NCI-H2227 treated with DMSO at 0.1 percent for 48 hours (cell line): ENCODE data around the gene NCKAP5.

Experiments
- DNase-seq: peaks from one replicate; lab custom pipeline; 2025; lab: John Stamatoyannopoulos, UW

Gene NCKAP5

DNA sequence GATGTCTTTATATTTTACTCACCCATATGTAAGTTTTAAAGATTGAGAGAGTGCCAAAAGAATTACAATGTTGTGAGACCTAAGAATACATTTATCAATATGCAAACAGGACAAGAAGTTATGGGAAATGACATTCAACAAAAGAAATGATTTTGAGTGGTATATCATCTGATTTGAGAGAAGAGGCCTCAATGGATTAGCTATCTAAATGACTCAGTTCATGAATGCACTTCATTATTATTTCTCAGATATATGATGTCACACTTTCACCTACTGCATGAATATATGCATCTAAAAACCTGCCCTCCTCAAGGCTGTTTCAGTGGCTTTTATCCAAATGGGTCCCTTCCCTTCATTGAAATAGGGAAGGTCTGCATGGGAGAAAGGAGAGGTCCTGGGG lies 769.9 kb downstream of the NCKAP5 start:
- DNase-seq = no peak

DNA sequence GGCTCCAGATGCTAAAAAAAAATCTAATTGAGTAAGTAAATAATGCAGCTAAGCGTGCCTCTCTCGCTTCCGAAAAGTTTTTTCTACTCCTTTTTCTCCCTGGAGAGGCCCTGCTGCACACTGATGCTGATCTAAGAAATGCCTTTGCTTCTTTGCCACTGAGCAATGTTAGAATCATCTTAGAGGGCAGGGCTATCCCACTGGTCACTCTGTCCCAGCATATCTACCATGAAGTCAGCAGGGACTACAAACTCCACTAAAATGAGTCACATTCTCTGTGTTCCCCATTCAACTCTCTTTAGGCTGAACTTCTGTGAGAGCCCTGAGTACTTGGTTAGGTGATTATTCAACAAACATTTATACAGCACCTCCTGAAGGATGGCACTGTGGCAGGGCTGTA lies 770.7 kb downstream of the NCKAP5 start:
- DNase-seq = no peak

DNA sequence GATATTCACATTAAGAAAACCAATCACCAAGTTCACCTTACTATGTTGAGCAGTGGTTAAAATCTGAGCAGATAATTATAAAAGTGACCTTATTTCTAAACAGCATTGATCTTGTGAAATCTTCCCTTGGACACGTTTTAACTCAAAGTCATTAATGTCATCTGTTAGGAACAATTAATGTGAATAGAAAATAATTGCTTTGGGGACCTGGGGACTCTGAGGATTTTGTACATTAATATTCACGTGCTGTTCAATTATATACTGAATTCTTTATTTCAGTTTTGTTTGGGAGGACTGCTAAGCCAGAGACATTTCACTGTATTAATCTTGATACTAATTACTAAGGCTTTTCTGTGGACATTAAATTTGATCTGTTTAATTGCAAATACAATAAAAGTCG lies 771.2 kb downstream of the NCKAP5 start:
- DNase-seq = no peak

DNA sequence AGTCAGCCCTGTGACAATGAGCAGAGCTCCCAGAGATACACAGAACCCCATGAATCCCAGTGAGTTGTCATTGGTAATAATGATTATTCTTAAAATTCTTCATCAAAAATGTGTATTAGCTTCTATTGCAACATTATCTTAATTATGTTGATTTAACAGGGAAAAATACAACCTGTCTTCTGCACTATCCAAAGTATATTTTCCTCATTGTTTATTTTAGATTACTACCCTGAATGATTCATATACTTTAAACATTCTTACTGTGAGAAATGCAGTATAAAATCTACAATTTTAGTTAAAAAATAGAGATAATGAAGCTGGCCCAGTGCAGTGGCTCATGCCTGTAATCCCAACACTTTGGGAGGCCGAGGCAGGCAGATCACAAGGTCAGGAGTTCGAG lies 773.0 kb downstream of the NCKAP5 start:
- no peak for DNase-seq

DNA sequence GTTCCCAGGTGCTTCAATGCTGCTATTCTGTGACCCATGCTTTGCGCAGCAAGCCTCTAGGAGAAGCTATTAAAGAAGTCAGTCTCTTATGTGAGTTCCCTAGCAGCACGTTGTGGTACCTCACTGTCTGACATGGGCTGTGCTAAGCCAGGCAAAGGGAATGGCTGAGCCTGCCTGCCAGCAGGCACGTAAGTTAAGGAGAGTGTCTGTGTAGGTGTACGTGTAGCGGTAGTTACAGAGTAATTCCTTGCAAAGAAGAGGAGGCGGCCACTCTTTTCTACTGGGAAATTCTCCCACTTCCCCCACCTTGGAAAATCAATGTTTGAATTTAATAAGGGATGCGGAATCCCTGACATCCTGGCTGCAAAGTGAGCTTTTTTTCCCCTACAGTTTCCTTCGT lies 774.7 kb downstream of the NCKAP5 start:
- peak; percentile 57 for DNase-seq

DNA sequence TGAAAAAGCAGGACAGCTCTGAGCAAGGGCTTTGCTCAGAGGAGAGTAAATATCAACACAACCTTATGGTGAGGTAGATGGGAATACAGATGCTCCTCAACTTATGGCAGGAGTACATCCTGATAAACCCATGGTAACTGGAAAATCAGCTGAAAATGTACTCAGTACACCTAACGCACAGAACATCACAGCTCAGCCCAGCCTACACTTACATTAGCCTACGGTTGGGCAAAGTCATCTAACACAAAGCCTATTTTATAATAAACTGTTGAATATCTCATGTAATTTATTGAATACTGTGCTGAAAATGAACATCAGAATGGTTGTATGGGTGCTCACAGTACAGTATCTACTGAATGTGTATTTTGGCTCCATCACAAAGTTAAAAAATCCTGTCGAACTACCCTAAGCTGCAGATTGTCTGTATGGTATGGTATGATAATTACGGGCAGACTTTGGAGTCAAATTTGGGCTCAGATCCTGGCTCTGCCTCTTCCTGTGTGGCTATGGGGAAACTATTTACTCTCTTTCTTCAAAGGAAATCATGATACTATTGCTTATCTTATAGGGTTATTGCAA lies 778.0 kb downstream of the NCKAP5 start:
- DNase-seq = peak; percentile 6

DNA sequence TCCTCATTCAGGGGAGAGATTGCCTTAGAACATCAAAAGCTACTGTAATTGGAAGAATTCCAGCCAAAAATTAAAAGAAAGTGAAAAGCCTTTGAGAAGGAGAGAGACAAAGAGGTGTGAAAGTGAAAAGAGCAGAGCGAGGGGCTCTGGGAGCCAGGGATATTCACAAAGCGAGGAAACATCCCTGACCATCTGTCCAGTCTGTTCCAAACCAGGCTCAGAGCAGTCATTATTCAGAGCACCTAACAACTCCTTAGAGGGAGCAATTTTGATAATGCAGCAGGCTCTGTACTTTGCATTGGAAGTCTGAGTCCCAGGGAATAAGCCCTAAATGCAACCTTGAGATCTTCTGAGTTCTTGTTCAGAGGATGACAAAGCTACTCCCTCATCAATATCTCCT lies 779.2 kb downstream of the NCKAP5 start:
- no peak for DNase-seq

DNA sequence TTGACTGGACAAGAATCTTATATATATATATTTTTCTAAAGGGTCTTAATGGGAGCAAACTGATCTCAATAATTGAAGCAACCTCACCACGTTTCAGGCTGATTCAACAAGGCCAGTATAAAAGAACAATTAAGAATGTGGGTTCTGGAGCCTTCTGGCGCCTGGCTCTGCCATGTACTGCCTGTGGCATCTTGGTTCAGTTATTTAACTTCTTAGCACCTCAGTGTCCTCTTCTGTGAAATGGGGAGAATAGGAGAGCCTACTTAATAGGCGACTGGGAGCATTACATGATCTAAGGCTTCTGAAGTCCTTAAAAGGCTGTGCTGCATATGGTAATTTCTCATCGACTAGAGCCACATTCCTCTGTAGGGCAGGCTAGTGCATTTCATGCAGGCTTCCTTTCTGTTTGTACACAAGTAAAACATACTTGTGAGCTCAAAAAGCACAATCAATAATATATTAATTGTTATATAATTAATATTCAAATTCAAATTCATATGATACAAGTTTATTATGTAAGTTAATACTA lies 779.9 kb downstream of the NCKAP5 start:
- DNase-seq = no peak

DNA sequence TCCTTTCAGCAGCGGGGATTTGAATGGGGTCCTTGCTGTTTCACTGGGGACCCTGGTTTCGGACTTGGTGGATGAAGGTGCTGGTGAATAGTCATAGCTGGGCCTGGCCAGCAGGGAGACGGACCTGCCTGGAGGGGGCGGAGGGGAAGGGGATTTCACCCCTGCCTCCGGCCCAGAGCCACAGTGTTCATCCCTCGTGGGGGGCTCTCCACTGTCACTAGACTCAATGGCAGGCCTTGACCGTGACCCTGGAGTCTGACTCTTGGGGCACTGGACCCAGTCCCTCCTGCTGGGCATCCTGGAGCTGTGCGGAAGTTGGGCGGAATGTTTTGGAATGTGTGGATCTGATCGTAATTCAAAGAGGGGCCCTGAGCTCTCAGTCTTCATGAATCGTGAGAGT lies 784.4 kb downstream of the NCKAP5 start:
- no peak for DNase-seq

DNA sequence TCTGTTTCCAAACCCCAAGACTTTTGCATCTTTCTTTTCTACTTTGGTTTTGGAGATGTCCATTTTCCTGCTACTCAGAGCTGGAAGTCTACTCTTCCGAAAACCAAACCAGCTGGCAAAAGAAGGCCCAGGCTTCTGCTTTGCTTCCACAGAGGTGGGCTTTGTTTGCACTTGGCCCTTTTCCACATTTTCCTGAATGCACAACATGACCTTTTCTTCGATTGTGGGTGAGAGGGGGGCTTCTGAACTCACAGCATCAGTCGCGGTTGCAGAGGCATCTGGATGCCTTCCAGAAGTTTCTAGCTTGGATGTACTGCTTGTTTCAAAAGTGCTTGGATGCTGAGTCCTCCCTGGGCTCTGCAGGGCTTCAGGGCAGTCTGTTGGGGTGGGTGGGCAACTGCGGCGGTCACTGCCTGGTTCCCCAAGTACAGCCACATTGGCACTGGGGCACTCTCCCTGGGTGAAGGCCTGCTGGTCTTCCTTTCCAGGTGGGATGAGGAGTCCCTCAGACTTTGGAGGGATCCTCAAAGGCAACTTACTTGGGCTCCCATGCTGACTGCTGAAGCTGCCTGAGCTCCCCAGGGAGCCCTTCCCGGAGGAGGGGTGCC lies 786.0 kb downstream of the NCKAP5 start:
- DNase-seq = no peak

DNA sequence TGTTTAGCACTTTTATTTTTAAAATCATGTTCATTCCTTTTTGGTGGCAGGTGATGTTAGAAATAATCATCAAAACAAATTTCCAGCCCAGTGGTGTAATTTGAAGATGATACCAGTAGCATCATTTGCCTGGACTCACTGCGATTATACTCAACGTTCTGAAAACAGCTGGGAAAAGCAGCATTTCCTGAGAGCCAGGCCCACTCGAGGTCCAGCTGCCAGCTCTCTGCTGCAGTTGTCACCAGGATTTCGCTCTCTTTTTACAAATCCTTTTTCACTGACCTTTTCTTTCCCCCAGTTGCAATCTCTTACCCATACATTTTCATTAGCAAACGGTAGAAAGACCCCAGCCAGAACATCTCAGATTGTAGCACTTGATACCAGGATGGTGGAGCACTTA lies 787.6 kb downstream of the NCKAP5 start:
- peak; percentile 43 for DNase-seq

DNA sequence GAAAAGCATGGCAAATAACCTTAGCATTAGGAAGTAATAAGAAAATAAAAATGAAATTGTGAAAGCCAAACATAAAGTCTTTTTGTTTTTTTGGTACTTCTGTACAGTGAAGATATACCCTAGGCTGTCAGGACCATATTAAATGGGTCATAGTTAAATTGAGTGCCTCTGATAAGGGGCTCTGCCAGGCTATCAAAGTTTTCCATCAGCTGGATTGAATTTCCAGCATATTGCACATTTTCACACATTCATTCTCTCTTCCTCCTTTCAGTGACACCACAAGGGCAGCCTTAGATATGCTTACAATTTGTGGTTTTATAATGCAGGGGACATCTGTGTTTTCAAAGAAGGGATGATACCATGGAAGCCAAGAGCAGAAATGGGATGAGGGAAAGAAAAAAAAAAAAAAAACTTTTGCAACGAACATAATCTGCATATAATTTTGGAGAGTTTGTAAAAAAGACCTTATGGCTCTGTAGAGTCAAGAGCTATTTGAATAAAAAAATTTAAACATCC lies 789.0 kb downstream of the NCKAP5 start:
- no peak for DNase-seq

DNA sequence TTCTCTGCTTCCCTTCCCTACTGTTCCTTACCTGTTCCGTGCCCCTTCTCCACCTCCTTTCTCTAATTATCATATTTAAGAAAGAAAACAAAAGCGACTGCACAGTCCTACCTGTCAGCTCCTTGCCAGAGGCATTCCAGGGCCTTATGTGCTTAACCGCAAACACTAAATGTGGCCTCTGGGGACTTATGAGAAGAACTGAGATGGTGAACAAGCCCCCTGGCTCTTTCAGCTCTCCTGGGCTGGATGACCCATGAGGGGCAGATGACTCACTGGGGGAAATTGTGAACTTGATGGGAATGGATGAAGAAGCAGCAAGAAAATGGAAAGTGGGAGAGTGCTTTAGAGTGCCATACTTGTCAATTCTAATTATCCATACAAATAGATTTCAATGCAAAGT lies 792.0 kb downstream of the NCKAP5 start:
- DNase-seq = no peak

DNA sequence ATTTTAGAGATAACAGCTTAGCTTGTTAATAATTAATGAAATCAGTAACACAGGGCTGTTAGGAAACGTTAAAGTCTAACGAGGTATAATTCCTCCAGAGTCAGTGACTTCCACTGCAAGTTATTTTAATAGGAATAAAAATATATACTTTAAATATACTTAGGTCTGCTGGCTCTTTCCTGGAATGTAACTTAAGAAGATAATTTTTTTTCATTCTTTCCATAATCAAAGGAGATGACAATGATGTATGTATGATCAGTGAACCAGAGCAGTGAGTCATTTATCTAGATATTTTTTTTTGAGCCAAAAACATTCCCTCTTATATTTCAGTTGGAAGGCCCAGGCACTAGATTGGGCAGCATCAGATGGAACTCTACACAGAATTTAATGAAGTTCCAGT lies 794.1 kb downstream of the NCKAP5 start:
- no peak for DNase-seq

DNA sequence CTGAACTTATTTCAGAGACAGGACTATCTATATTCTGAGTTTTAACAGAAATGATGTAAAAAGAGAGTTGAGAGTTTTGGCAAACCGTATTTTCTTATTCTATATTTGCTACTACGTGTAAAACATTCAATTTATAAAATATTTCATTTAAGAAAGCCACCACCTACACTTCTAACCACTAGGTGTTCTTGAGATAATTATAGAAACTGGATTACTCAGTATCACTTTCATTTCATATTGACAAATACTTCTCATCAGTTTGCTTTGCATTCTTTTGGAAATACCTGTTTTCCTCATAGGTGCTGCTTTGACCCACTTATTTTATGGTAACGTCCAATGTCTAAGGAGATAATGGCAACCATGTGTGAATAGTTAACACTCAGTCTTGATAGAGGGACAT lies 794.9 kb downstream of the NCKAP5 start:
- DNase-seq = no peak

DNA sequence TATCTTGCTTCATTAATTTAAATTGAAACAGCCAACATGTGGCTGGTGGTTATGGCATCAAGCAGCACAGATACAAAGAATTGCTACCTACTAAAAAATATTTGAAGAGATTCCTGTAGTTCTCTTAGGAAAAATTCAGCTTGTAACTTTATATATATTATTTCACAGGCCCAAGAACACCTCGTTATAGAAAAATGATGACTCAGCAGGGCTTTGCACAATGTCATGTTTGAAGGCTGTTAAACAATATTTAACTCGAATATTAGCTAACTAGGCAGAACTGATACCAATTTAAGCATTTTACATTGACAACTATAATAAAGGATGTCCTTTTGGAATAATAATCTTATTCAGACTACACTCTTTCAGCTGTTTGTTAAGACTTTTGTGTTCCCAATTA lies 795.9 kb downstream of the NCKAP5 start:
- DNase-seq = no peak

DNA sequence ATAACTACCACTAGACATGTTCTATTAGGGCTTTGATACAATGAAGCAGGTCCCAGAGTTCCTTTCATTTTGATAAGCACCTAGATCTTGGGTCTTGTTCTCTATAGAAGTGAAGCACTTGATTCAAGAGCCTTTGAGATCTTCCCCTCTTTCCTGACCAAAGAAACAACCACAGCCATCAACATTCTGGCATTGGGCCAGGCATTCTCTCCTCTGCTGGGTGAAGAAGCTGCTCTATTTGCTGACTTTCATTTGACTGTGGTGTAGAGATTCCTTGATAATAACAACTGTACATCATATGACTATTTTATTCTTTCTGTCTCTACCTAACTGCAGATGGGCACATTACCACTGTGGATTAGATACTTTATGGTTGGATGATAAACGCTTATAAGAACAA lies 801.7 kb downstream of the NCKAP5 start:
- DNase-seq = no peak

DNA sequence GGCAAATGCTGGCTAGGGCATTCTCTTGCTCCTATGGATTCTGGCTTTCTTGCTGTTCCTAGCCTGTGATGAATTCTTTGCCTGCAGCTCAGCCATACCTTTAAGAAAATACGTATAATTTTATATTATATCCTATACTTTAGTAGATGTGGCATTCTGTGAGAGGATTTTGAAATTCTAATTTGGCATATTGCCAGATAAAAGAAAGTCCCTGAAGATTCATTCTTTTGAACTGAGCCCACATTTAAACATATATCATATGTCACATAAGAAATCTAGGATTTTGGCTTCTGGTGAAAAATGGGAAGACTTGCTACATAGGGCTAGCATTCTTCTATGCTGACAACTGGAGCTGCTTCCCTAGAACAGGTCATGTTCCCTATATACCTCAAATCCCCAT lies 806.8 kb downstream of the NCKAP5 start:
- DNase-seq = no peak

DNA sequence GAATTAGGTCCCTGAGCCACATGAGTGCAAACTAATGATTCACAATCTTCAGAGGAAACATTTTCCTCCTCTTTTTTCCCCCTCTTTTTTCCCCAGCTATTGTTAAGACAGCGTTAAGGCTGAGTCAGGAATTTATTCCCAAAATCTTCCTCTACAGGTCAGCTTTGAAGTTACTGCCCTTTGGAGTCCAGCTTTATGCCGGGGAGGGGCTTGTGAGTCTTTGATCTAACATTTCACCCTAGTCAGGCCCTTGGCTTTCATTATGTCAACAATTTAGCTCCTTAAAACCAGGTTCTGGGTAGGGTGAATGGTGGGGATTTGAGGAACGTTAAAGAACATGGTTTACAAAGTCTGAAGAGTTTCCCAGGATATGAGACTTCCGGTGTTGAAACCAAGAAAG lies 807.3 kb downstream of the NCKAP5 start:
- no peak for DNase-seq

DNA sequence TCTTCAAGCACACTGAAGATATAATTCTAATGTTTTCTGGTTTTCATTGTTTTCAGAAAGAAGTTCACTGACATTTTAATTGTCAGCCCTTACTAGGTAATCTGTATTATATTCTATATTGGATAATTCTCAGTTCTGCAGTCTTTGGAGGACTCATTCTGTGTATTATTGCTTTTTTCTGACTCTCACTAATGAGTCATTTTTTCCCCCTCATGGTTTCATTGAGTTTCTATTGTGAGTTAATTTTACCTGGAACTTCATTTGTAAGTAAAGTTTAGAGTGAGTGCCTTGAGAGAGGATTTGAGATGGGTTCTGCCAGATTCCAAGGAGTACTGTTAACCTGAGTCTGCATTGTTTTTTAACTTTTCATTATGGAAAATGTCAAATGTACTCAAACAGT lies 807.9 kb downstream of the NCKAP5 start:
- no peak for DNase-seq

DNA sequence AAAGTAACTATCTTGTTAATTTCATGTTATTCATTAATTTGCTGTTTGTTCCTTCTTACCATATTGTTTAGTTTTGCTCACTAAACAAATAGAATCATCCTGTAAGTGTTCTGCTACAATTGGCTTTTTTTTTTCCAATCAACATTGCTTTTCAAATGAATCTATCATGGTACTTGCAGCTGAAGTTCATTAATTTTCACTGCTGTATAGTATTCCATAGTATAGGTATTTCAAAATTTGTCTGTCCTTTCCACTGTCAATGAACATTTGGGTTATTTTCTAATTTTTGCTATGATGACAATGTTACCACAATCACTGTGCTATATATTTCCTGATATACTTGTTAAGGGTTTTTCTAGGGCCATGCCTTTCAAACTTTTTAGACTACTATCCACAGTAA lies 809.3 kb downstream of the NCKAP5 start:
- DNase-seq = no peak

DNA sequence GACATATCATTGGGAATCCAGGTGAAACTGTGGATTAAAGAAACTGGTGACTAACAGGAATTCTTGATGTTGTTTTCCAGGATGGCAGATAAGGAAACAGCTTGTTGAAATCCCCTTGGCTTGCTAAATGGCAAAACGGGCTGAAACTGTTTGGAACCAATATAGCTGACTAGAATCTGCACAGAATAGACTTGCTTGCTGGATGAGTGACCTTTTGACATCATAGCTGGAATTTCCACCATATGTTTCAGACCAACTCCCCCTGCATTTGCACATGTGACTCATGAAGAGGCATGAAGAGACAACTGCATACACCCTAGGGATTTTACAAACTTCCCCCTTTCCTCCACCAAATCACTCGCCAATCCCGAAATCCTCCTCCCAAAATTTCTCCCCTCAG lies 810.6 kb downstream of the NCKAP5 start:
- DNase-seq = no peak

DNA sequence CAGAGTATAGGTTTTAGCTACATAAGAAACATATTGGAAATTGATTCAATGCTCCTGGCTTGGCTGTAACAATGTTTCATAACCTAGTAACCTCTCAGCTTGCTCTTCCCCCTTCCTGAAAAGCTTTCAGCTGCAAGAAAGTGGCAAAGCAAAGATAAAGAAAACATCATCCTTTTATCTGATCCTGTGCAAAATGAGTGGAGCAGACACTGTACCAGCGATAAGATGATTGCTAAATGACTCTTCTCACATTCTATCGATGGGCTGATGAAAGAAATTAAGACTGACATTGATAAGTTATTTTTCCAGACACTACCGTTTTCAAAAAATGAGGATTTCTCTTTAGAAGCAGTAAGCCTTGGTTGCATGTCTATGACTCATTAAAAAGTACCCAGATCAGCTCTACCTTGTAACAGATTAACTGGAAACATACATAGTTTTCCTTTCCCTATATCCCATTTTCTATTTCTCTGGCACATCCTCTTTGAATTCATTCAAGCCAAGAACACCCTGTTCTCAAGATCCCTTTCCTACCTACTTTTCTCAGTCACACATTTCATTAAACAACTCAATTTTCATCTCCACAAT lies 811.2 kb downstream of the NCKAP5 start:
- no peak for DNase-seq
